Measurements from ENCODE around the gene CAPN10. TPM values are rescaled to one million over a fixed set of nuclear protein-coding genes. Genes with fewer than 3 reads are reported as not detected.
A peak's percentile ranks its signal among the peaks of the same experiment; 100 is the strongest.

Gene CAPN10
- total and polyA plus RNA-seq, 9 donors, result 2.2 to 34.3 (median 25.1) TPM

GRCh38 chr2:240611601-240612210, 25.2 kb downstream of the CAPN10 start:
- no peaks in the 10 kb centered on the region for H3K27me3 ChIP-seq
- 91 to 96% (median 96%) methylated on average over 10 of the region's 10 CpGs for WGBS, 3 donors
- H3K4me3 ChIP-seq, result no peak overlapping the region
- H3K27ac ChIP-seq, result no peak overlapping the region
- TF ChIP-seq EP300 (IDR thresholded peaks at IDR 0.05), result no peak
- no peak for TF ChIP-seq POLR2A (IDR thresholded peaks at IDR 0.05)
- TF ChIP-seq, protein P1, sequence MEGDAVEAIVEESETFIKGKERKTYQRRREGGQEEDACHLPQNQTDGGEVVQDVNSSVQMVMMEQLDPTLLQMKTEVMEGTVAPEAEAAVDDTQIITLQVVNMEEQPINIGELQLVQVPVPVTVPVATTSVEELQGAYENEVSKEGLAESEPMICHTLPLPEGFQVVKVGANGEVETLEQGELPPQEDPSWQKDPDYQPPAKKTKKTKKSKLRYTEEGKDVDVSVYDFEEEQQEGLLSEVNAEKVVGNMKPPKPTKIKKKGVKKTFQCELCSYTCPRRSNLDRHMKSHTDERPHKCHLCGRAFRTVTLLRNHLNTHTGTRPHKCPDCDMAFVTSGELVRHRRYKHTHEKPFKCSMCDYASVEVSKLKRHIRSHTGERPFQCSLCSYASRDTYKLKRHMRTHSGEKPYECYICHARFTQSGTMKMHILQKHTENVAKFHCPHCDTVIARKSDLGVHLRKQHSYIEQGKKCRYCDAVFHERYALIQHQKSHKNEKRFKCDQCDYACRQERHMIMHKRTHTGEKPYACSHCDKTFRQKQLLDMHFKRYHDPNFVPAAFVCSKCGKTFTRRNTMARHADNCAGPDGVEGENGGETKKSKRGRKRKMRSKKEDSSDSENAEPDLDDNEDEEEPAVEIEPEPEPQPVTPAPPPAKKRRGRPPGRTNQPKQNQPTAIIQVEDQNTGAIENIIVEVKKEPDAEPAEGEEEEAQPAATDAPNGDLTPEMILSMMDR (IDR thresholded peaks at IDR 0.05), result no peak
- H3K4me1 ChIP-seq (ENCODE audit: insufficient read depth), result no peaks in the 10 kb centered on the region
- no peaks in the 10 kb centered on the region for H3K36me3 ChIP-seq
- peak in 2 of 5 donors; percentile 9 to 11 for DNase-seq
- intact Hi-C loops (cut with DNase I), result loop anchor here in 1 of 4 donors (10.0 kb wide), 1 partner anchor 107 kb away; no protein-coding TSS in a partner anchor
- no peaks in the 10 kb centered on the region for H3K9me3 ChIP-seq

DNA sequence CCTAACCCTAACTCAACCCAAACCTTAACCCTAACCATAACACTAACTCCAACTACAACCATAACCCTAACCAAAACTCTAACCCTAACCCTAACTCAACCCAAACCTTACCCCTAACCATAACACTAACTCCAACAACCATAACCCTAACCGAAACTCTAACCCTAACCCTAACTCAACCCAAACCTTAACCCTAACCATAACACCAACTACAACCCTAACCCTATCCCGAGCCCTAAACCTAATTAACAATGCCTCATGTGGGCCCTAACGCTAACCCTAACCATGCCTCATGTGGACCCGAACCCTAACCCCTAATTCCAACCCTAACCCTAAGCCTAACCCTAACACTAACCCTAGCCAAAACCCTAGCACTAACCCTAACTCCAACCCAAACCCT, 27.2 kb downstream of the CAPN10 start:
- WGBS, 3 donors, result 96% methylated on average over 4 of the region's 4 CpGs
- Histone ChIP-seq H3K27ac (no peak overlapping the region), H3K27me3 (no peaks in the 10 kb centered on the region), H3K36me3 (no peaks in the 10 kb centered on the region), H3K4me3 (no peak overlapping the region), H3K4me1 (ENCODE audit: insufficient read depth) (no peaks in the 10 kb centered on the region), H3K9me3 (no peaks in the 10 kb centered on the region)
- intact Hi-C loops (cut with DNase I), result loop anchor here in 1 of 4 donors (10.0 kb wide), 1 partner anchor 109 kb away; no protein-coding TSS in a partner anchor
- no peak for DNase-seq
- TF ChIP-seq, protein P1 (IDR thresholded peaks at IDR 0.05), result no peak
- no peak for TF ChIP-seq EP300 (IDR thresholded peaks at IDR 0.05)
- TF ChIP-seq POLR2A (IDR thresholded peaks at IDR 0.05), result no peak

- TF ChIP-seq, protein P1 (IDR thresholded peaks at IDR 0.05), result no peak
- TF ChIP-seq EP300 (IDR thresholded peaks at IDR 0.05) (no peak), POLR2A (IDR thresholded peaks at IDR 0.05) (no peak)
- peak in 3 of 5 donors; percentile 6 to 18 (median 12) for DNase-seq
- Histone ChIP-seq H3K27ac (no peak overlapping the region), H3K4me1 (ENCODE audit: insufficient read depth) (no peaks in the 10 kb centered on the region), H3K9me3 (no peaks in the 10 kb centered on the region), H3K36me3 (no peaks in the 10 kb centered on the region), H3K27me3 (no peaks in the 10 kb centered on the region), H3K4me3 (no peak overlapping the region)
- WGBS, 3 donors, result 95 to 97% (median 95%) methylated on average over 9 of the region's 9 CpGs
- intact Hi-C loops (cut with DNase I), result loop anchor here in 1 of 4 donors (10.0 kb wide), 1 partner anchor 110 kb away; no protein-coding TSS in a partner anchor
These were observed 27.9 kb downstream of the CAPN10 start for GRCh38 chr2:240614391-240614790.

DNA sequence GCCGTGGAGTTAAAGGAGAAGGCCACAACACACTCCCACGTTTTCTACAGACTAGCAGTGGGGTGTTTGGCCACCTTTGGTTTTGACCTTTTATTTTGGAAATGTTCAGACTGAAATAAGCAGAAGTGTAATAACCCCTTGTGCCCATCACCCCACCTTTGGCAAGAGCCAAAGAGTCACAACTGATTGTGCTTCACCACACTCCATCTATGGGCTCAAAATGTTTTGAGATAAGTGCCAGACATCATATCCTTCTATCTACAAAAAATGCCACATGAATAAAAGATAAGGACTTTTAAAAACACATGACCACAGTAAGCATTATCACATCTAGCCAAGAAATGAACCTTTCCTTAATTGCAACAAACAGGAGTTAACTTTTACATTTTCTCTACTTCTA, 28.9 kb downstream of the CAPN10 start:
- no peaks in the 10 kb centered on the region for H3K9me3 ChIP-seq
- intact Hi-C loops (cut with DNase I), result loop anchor here in 1 of 4 donors (10.0 kb wide), 1 partner anchor 111 kb away; no protein-coding TSS in a partner anchor
- DNase-seq, result peak in 1 of 5 donors; percentile 1
- no peaks in the 10 kb centered on the region for H3K36me3 ChIP-seq
- WGBS, 3 donors, result 49 to 59% (median 58%) methylated on average over 2 of the region's 2 CpGs
- H3K4me1 ChIP-seq (ENCODE audit: insufficient read depth), result no peaks in the 10 kb centered on the region
- no peak overlapping the region for H3K27ac ChIP-seq
- TF ChIP-seq POLR2A (IDR thresholded peaks at IDR 0.05) (no peak), EP300 (IDR thresholded peaks at IDR 0.05) (no peak)
- TF ChIP-seq, protein P1 (IDR thresholded peaks at IDR 0.05), result no peak
- H3K27me3 ChIP-seq, result no peaks in the 10 kb centered on the region
- no peak overlapping the region for H3K4me3 ChIP-seq

Data from ovary (tissue), 9 donors.